HFF-Myc (cell line): ENCODE results near the gene CRADD.
"Not testable (repeated sequence)": the region's sequence is repeated elsewhere in the genome, so short reads cannot be mapped to it uniquely, and the experiment has no call there.

ENCODE experiments used
- DNase-seq: peaks from one replicate; pipeline ENCODE4 v3.0.0-alpha.2; 2011; ENCODE audit warnings: low read depth; ENCODE audit errors: extremely low read depth
- H3K4me3 ChIP-seq: replicated peaks from 2 replicates; pipeline ENCODE4 v1.5.1; 2011; ENCODE audit warnings: low read depth, mild to moderate bottlenecking, control low read depth, low read length
- TF ChIP-seq, protein P1 (sequence below): IDR thresholded peaks from 2 replicates; pipeline ENCODE4 v1.5.1; 2012; ENCODE audit warnings: mild to moderate bottlenecking, low read depth, low read length, control low read depth; ENCODE audit errors: missing control alignments

The CRADD gene

DNA sequence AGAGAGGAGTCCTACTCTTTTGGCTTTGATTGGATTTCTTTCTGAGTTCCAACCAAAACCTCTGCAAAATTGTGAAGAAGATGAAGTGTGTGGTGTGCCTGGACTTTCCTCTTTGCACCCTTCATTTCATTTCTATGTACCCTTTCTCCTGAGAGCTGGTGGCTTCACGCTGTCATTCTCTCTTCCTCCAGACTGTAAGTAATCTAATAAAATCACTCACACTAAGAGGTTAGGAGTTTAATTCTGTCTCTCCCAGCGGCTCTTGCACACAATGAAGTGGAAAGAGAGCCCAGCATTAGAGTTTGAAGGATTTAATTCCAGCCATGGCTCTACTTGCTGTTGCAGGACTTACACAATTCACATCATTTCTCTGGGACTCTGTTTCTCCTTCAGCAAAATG lies 37.8 kb upstream of the CRADD start:
- DNase-seq: no peak
- H3K4me3 ChIP-seq: no peak overlapping the region
- TF ChIP-seq, protein P1, sequence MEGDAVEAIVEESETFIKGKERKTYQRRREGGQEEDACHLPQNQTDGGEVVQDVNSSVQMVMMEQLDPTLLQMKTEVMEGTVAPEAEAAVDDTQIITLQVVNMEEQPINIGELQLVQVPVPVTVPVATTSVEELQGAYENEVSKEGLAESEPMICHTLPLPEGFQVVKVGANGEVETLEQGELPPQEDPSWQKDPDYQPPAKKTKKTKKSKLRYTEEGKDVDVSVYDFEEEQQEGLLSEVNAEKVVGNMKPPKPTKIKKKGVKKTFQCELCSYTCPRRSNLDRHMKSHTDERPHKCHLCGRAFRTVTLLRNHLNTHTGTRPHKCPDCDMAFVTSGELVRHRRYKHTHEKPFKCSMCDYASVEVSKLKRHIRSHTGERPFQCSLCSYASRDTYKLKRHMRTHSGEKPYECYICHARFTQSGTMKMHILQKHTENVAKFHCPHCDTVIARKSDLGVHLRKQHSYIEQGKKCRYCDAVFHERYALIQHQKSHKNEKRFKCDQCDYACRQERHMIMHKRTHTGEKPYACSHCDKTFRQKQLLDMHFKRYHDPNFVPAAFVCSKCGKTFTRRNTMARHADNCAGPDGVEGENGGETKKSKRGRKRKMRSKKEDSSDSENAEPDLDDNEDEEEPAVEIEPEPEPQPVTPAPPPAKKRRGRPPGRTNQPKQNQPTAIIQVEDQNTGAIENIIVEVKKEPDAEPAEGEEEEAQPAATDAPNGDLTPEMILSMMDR: no peak

DNA sequence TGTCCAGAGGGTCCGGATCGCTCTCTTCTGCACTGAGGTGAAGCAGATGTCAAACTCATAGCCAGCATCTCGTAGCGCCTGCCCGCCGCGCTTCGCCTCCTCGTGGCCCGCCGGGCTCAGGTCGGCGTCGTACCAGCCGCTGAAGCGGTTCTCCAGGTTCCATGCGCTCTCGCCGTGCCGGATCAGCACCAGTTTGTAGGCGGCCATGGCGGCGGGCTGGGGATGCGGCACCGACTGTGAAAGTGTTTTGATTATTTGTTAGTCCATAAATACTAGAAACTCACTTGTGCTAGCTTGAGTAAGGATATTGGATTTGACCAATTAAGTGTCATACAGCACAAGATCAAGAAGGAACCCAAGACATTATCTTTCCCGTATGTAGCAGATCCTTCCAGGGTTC lies 35.8 kb upstream of the CRADD start:
- not testable (repeated sequence) for H3K4me3 ChIP-seq, DNase-seq

DNA sequence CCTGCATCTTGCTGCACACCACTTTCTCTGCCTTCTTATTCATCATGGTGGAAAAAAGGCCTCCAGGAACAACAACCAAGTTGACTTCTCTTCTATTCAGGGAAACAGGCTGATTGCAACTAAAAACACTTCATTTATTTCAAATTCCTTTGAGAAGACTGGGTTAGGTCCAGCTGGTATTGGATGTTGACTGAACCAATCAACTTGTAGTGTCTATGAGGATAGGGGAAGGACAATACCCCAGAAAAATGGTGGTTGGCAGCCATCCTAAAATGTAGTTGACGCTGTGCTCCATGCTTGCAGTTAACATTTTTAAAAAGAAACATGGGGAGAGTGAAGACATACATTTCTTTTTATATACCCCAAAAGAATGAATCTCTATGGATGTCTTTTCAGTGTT lies 34.4 kb upstream of the CRADD start:
- no peak overlapping the region for H3K4me3 ChIP-seq
- DNase-seq: no peak
- TF ChIP-seq, protein P1: no peak

GRCh38 chr12:93645702-93646101 lies 31.5 kb upstream of the CRADD start:
- no peak overlapping the region for H3K4me3 ChIP-seq
- no peak for DNase-seq
- TF ChIP-seq, protein P1: no peak

DNA sequence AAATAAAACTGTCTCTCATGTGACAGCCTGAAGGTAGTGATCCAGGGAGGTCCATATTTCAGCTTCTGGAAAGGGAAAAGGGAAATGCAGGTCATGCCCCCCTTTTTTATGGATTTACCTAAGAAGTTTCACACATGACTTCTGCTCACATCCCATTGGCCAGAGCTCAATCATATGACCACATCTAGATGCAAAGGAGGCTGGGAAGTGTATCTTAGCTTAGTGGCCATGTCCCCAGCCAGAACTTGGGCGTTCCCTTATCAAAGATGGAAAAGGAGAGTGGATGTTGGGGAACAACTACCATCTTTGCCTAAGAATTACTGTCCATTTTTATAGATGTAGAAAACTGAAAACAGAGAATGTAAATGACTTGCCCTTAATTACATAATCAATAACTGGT lies 26.5 kb upstream of the CRADD start:
- TF ChIP-seq, protein P1: no peak
- DNase-seq: no peak
- H3K4me3 ChIP-seq: no peak overlapping the region

DNA sequence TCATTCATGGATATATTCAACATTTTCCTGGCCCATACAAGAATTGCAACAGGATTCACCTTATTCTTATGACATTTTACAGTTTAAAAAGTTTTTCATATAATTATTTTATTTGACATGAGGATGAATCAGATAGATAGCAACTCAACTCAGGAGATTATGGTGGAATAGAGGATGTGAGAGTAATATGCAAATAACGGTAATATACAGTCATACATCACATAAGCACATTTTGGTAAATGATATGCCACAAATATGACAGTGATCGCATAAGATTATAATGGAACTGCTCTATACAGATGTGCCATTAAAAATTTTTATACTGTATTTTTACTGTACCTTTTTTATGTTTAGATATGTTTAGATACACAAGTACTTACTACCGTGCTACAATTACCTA lies 24.1 kb upstream of the CRADD start:
- H3K4me3 ChIP-seq: no peak overlapping the region
- no peak for DNase-seq
- TF ChIP-seq, protein P1: no peak

- DNase-seq: no peak
- TF ChIP-seq, protein P1: no peak
- H3K4me3 ChIP-seq: no peak overlapping the region
Observed at GRCh38 chr12:93653712-93654111, 23.5 kb upstream of the CRADD start.

DNA sequence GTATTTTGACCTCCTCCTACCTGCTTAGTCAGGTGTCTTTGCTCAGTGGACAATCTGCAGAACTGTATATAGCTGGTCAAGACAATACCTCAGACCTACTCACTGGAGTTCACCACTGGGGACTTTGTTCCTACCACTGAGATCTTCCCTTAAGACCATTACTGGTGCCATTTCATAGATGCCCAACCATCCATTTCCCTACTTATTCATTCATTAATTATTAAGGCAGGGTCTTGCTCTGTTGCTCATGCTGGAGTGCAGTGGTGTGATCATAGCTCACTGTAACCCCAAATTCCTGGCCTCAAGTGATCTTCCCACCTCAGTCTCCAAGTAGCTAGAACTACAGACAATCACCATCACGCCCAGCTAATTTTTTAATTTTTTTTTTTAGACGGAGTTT lies 22.8 kb upstream of the CRADD start:
- DNase-seq: no peak
- TF ChIP-seq, protein P1: no peak
- H3K4me3 ChIP-seq: no peak overlapping the region
